NT2/D1 (cell line): Measurements from ENCODE around the gene WDR90.

ENCODE experiments used
- DNase-seq: peaks from one replicate; pipeline ENCODE4 v3.0.0-alpha.2; 2011; ENCODE audit warnings: low read depth, low spot score
- H3K27me3 ChIP-seq: 2 replicates; pipeline ENCODE4 v1.6.0; 2011; ENCODE audit warnings: mild to moderate bottlenecking; ENCODE audit not compliant: insufficient read length, insufficient read depth
- H3K36me3 ChIP-seq: 2 replicates; pipeline ENCODE4 v1.6.1; 2011; ENCODE audit warnings: mild to moderate bottlenecking, low read length, mixed read lengths; ENCODE audit not compliant: insufficient read depth, insufficient read length
- H3K4me1 ChIP-seq: 2 replicates; pipeline ENCODE4 v1.5.1; 2011; ENCODE audit not compliant: insufficient read depth, insufficient read length
- H3K4me3 ChIP-seq: 2 replicates; pipeline ENCODE4 v1.5.1; 2011; ENCODE audit warnings: low read depth; ENCODE audit not compliant: insufficient read length
- H3K9ac ChIP-seq: 2 replicates; pipeline ENCODE4 v1.6.0; 2011; ENCODE audit warnings: low read depth; ENCODE audit not compliant: insufficient read length
- H3K9me3 ChIP-seq: 2 replicates; pipeline ENCODE4 v1.5.1; 2011; ENCODE audit warnings: mild to moderate bottlenecking, low read length; ENCODE audit not compliant: insufficient read depth
- SUZ12 ChIP-seq: IDR thresholded peaks from 2 replicates; pipeline ENCODE4 v1.6.1; 2011; ENCODE audit not compliant: insufficient read length, insufficient read depth; ENCODE audit errors: extremely low read depth
- YY1 ChIP-seq: IDR thresholded peaks from 2 replicates; pipeline ENCODE4 v1.6.1; 2011; ENCODE audit not compliant: insufficient read length, insufficient read depth
- ZNF274 ChIP-seq: IDR thresholded peaks from 2 replicates; pipeline ENCODE4 v1.6.1; 2011; ENCODE audit warnings: mild to moderate bottlenecking, low read depth, low read length

WDR90 gene

GRCh38 chr16:642189-643049 is 6.7 kb upstream of the WDR90 start:
- H3K9ac ChIP-seq, result peak overlapping the region; percentile 95
- H3K27me3 ChIP-seq, result peaks cover 9% of the 10 kb centered on the region
- TF ChIP-seq ZNF274, result no peak
- no peak for TF ChIP-seq SUZ12
- TF ChIP-seq YY1, result no peak
- H3K9me3 ChIP-seq, result no peaks in the 10 kb centered on the region
- H3K36me3 ChIP-seq, result peaks cover 10% of the 10 kb centered on the region
- no peak for DNase-seq
- H3K4me1 ChIP-seq, result peaks cover 37% of the 10 kb centered on the region
- peak overlapping the region; percentile 89 for H3K4me3 ChIP-seq

GRCh38 chr16:643050-643368 is 6.2 kb upstream of the WDR90 start:
- H3K27me3 ChIP-seq, result peaks cover 9% of the 10 kb centered on the region
- no peaks in the 10 kb centered on the region for H3K9me3 ChIP-seq
- peak overlapping the region; percentile 95 for H3K9ac ChIP-seq
- no peak for TF ChIP-seq ZNF274
- no peak for TF ChIP-seq SUZ12
- TF ChIP-seq YY1, result no peak
- no peak for DNase-seq
- H3K36me3 ChIP-seq, result peaks cover 12% of the 10 kb centered on the region
- H3K4me3 ChIP-seq, result peak overlapping the region; percentile 89
- H3K4me1 ChIP-seq, result peaks cover 33% of the 10 kb centered on the region

GRCh38 chr16:644556-644955 is 4.6 kb upstream of the WDR90 start:
- H3K9ac ChIP-seq, result no peak overlapping the region
- DNase-seq, result no peak
- no peaks in the 10 kb centered on the region for H3K9me3 ChIP-seq
- no peak for TF ChIP-seq YY1
- TF ChIP-seq SUZ12, result no peak
- no peak for TF ChIP-seq ZNF274
- H3K4me1 ChIP-seq, result peaks cover 26% of the 10 kb centered on the region
- peaks cover 12% of the 10 kb centered on the region for H3K36me3 ChIP-seq
- H3K4me3 ChIP-seq, result no peak overlapping the region
- peaks cover 9% of the 10 kb centered on the region for H3K27me3 ChIP-seq

GRCh38 chr16:645852-646678 is 3.1 kb upstream of the WDR90 start:
- peaks cover 32% of the 10 kb centered on the region for H3K4me1 ChIP-seq
- DNase-seq, result no peak
- no peak for TF ChIP-seq YY1
- TF ChIP-seq SUZ12, result no peak
- TF ChIP-seq ZNF274, result no peak
- peaks cover 9% of the 10 kb centered on the region for H3K27me3 ChIP-seq
- H3K36me3 ChIP-seq, result peaks cover 23% of the 10 kb centered on the region
- peak overlapping the region; percentile 42 for H3K9ac ChIP-seq
- H3K9me3 ChIP-seq, result no peaks in the 10 kb centered on the region
- no peak overlapping the region for H3K4me3 ChIP-seq

- Histone ChIP-seq H3K27me3 (peaks cover 9% of the 10 kb centered on the region), H3K4me3 (no peak overlapping the region), H3K36me3 (peaks cover 29% of the 10 kb centered on the region), H3K4me1 (peaks cover 32% of the 10 kb centered on the region), H3K9me3 (no peaks in the 10 kb centered on the region), H3K9ac (no peak overlapping the region)
- DNase-seq, result no peak
- TF ChIP-seq SUZ12 (no peak), YY1 (no peak), ZNF274 (no peak)
Observed at GRCh38 chr16:646679-647172, 2.4 kb upstream of the WDR90 start.

GRCh38 chr16:647173-647902 is 1.8 kb upstream of the WDR90 start:
- peaks cover 32% of the 10 kb centered on the region for H3K4me1 ChIP-seq
- H3K4me3 ChIP-seq, result no peak overlapping the region
- DNase-seq, result no peak

More at GRCh38 chr16:647173-647902, 1.8 kb upstream of the WDR90 start:
- H3K36me3 ChIP-seq, result peaks cover 35% of the 10 kb centered on the region
- H3K9me3 ChIP-seq, result no peaks in the 10 kb centered on the region
- no peak overlapping the region for H3K9ac ChIP-seq
- H3K27me3 ChIP-seq, result peaks cover 9% of the 10 kb centered on the region
- TF ChIP-seq YY1, result no peak
- no peak for TF ChIP-seq ZNF274
- TF ChIP-seq SUZ12, result no peak
